ENCODE measurements around the gene ADSS1. TPM values are rescaled to one million over a fixed set of nuclear protein-coding genes. Genes with fewer than 3 reads are reported as not detected.

Gene ADSS1
- total RNA-seq, 1 experiment from 2014 or later, result 10.0 TPM

DNA sequence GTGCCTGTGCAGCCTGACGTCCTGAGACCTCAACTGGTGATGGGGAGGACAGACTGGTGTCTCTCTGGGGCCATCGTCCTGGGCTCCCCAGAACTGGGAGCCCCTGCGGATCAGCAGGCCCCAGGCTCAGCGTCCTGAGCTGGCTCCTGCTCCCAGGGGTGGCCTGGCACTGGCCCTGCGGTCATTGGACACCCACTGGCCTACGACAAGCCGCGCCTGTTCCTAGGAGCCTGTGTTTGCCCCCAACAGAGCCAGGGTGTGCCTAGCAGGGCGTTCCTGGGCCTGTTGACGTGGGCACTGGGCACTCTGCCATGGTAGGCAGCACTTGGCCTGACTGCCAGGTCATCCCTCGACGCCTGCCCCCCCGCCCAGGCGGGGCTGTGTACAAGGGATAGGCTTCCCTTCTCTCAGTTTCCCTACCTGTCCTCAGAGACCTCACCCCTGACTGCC lies 8.4 kb downstream of the ADSS1 start:
- CTCF ChIA-PET, result interaction anchor here (1.2 to 1.9 kb wide), 2 partner anchors 36 to 94 kb away, joined by 7 to 11 read pairs; no protein-coding TSS in a partner anchor
- Mint-ChIP-seq H3K27ac (no peak overlapping the region), H3K27me3 (ENCODE audit: low read depth) (peaks cover 3% of the 10 kb centered on the region; the same call in 1 of the 2 replicates), H3K4me1 (no peaks in the 10 kb centered on the region), H3K36me3 (no peaks in the 10 kb centered on the region), H3K4me3 (no peak overlapping the region), H3K9me3 (no peaks in the 10 kb centered on the region)
- DNase-seq (ENCODE audit: low spot score) (no peak), ATAC-seq (no peak)
- POLR2A ChIA-PET, result no interaction called here
- TF ChIP-seq, protein P1, sequence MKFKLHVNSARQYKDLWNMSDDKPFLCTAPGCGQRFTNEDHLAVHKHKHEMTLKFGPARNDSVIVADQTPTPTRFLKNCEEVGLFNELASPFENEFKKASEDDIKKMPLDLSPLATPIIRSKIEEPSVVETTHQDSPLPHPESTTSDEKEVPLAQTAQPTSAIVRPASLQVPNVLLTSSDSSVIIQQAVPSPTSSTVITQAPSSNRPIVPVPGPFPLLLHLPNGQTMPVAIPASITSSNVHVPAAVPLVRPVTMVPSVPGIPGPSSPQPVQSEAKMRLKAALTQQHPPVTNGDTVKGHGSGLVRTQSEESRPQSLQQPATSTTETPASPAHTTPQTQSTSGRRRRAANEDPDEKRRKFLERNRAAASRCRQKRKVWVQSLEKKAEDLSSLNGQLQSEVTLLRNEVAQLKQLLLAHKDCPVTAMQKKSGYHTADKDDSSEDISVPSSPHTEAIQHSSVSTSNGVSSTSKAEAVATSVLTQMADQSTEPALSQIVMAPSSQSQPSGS (CRISPR knock-in tag; IDR thresholded peaks at IDR 0.05; ENCODE audit: borderline replicate concordance, low read depth), result no peak
- TF ChIP-seq TEAD4 (CRISPR knock-in tag; IDR thresholded peaks at IDR 0.05) (no peak), NFYB (CRISPR knock-in tag; conservative IDR thresholded peaks at IDR 0.05; ENCODE audit: low read depth) (no peak), ZNF138 (CRISPR knock-in tag; conservative IDR thresholded peaks at IDR 0.05) (no peak), KAT7 (CRISPR knock-in tag; IDR thresholded peaks at IDR 0.05; ENCODE audit: borderline replicate concordance) (no peak), JAZF1 (CRISPR knock-in tag; IDR thresholded peaks at IDR 0.05) (no peak), ZNF263 (CRISPR knock-in tag; IDR thresholded peaks at IDR 0.05; ENCODE audit: low read depth) (no peak), GRHL2 (CRISPR knock-in tag; IDR thresholded peaks at IDR 0.05; ENCODE audit: insufficient replicate concordance, severe bottlenecking) (no peak)
- TF ChIP-seq, protein P2, sequence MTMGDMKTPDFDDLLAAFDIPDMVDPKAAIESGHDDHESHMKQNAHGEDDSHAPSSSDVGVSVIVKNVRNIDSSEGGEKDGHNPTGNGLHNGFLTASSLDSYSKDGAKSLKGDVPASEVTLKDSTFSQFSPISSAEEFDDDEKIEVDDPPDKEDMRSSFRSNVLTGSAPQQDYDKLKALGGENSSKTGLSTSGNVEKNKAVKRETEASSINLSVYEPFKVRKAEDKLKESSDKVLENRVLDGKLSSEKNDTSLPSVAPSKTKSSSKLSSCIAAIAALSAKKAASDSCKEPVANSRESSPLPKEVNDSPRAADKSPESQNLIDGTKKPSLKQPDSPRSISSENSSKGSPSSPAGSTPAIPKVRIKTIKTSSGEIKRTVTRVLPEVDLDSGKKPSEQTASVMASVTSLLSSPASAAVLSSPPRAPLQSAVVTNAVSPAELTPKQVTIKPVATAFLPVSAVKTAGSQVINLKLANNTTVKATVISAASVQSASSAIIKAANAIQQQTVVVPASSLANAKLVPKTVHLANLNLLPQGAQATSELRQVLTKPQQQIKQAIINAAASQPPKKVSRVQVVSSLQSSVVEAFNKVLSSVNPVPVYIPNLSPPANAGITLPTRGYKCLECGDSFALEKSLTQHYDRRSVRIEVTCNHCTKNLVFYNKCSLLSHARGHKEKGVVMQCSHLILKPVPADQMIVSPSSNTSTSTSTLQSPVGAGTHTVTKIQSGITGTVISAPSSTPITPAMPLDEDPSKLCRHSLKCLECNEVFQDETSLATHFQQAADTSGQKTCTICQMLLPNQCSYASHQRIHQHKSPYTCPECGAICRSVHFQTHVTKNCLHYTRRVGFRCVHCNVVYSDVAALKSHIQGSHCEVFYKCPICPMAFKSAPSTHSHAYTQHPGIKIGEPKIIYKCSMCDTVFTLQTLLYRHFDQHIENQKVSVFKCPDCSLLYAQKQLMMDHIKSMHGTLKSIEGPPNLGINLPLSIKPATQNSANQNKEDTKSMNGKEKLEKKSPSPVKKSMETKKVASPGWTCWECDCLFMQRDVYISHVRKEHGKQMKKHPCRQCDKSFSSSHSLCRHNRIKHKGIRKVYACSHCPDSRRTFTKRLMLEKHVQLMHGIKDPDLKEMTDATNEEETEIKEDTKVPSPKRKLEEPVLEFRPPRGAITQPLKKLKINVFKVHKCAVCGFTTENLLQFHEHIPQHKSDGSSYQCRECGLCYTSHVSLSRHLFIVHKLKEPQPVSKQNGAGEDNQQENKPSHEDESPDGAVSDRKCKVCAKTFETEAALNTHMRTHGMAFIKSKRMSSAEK (CRISPR knock-in tag; IDR thresholded peaks at IDR 0.05; ENCODE audit: borderline replicate concordance), result no peak
- TF ChIP-seq, protein P3, sequence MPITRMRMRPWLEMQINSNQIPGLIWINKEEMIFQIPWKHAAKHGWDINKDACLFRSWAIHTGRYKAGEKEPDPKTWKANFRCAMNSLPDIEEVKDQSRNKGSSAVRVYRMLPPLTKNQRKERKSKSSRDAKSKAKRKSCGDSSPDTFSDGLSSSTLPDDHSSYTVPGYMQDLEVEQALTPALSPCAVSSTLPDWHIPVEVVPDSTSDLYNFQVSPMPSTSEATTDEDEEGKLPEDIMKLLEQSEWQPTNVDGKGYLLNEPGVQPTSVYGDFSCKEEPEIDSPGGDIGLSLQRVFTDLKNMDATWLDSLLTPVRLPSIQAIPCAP (CRISPR knock-in tag; IDR thresholded peaks at IDR 0.05), result no peak
- TF ChIP-seq, protein P4, sequence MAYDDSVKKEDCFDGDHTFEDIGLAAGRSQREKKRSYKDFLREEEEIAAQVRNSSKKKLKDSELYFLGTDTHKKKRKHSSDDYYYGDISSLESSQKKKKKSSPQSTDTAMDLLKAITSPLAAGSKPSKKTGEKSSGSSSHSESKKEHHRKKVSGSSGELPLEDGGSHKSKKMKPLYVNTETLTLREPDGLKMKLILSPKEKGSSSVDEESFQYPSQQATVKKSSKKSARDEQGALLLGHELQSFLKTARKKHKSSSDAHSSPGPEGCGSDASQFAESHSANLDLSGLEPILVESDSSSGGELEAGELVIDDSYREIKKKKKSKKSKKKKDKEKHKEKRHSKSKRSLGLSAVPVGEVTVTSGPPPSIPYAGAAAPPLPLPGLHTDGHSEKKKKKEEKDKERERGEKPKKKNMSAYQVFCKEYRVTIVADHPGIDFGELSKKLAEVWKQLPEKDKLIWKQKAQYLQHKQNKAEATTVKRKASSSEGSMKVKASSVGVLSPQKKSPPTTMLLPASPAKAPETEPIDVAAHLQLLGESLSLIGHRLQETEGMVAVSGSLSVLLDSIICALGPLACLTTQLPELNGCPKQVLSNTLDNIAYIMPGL (CRISPR knock-in tag; IDR thresholded peaks at IDR 0.05), result no peak
- TF ChIP-seq, protein P5, sequence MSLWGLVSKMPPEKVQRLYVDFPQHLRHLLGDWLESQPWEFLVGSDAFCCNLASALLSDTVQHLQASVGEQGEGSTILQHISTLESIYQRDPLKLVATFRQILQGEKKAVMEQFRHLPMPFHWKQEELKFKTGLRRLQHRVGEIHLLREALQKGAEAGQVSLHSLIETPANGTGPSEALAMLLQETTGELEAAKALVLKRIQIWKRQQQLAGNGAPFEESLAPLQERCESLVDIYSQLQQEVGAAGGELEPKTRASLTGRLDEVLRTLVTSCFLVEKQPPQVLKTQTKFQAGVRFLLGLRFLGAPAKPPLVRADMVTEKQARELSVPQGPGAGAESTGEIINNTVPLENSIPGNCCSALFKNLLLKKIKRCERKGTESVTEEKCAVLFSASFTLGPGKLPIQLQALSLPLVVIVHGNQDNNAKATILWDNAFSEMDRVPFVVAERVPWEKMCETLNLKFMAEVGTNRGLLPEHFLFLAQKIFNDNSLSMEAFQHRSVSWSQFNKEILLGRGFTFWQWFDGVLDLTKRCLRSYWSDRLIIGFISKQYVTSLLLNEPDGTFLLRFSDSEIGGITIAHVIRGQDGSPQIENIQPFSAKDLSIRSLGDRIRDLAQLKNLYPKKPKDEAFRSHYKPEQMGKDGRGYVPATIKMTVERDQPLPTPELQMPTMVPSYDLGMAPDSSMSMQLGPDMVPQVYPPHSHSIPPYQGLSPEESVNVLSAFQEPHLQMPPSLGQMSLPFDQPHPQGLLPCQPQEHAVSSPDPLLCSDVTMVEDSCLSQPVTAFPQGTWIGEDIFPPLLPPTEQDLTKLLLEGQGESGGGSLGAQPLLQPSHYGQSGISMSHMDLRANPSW (CRISPR knock-in tag; conservative IDR thresholded peaks at IDR 0.05; ENCODE audit: low read depth), result no peak
- TF ChIP-seq, protein P6, sequence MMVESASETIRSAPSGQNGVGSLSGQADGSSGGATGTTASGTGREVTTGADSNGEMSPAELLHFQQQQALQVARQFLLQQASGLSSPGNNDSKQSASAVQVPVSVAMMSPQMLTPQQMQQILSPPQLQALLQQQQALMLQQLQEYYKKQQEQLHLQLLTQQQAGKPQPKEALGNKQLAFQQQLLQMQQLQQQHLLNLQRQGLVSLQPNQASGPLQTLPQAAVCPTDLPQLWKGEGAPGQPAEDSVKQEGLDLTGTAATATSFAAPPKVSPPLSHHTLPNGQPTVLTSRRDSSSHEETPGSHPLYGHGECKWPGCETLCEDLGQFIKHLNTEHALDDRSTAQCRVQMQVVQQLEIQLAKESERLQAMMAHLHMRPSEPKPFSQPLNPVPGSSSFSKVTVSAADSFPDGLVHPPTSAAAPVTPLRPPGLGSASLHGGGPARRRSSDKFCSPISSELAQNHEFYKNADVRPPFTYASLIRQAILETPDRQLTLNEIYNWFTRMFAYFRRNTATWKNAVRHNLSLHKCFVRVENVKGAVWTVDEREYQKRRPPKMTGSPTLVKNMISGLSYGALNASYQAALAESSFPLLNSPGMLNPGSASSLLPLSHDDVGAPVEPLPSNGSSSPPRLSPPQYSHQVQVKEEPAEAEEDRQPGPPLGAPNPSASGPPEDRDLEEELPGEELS (CRISPR knock-in tag; IDR thresholded peaks at IDR 0.05), result no peak
- TF ChIP-seq, protein P7, sequence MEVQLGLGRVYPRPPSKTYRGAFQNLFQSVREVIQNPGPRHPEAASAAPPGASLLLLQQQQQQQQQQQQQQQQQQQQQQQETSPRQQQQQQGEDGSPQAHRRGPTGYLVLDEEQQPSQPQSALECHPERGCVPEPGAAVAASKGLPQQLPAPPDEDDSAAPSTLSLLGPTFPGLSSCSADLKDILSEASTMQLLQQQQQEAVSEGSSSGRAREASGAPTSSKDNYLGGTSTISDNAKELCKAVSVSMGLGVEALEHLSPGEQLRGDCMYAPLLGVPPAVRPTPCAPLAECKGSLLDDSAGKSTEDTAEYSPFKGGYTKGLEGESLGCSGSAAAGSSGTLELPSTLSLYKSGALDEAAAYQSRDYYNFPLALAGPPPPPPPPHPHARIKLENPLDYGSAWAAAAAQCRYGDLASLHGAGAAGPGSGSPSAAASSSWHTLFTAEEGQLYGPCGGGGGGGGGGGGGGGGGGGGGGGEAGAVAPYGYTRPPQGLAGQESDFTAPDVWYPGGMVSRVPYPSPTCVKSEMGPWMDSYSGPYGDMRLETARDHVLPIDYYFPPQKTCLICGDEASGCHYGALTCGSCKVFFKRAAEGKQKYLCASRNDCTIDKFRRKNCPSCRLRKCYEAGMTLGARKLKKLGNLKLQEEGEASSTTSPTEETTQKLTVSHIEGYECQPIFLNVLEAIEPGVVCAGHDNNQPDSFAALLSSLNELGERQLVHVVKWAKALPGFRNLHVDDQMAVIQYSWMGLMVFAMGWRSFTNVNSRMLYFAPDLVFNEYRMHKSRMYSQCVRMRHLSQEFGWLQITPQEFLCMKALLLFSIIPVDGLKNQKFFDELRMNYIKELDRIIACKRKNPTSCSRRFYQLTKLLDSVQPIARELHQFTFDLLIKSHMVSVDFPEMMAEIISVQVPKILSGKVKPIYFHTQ (CRISPR knock-in tag; IDR thresholded peaks at IDR 0.05), result no peak
- TF ChIP-seq, protein P8, sequence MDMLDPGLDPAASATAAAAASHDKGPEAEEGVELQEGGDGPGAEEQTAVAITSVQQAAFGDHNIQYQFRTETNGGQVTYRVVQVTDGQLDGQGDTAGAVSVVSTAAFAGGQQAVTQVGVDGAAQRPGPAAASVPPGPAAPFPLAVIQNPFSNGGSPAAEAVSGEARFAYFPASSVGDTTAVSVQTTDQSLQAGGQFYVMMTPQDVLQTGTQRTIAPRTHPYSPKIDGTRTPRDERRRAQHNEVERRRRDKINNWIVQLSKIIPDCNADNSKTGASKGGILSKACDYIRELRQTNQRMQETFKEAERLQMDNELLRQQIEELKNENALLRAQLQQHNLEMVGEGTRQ (CRISPR knock-in tag; IDR thresholded peaks at IDR 0.05), result no peak
- TF ChIP-seq, protein P9, sequence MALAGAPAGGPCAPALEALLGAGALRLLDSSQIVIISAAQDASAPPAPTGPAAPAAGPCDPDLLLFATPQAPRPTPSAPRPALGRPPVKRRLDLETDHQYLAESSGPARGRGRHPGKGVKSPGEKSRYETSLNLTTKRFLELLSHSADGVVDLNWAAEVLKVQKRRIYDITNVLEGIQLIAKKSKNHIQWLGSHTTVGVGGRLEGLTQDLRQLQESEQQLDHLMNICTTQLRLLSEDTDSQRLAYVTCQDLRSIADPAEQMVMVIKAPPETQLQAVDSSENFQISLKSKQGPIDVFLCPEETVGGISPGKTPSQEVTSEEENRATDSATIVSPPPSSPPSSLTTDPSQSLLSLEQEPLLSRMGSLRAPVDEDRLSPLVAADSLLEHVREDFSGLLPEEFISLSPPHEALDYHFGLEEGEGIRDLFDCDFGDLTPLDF (CRISPR knock-in tag; IDR thresholded peaks at IDR 0.05), result no peak
